ENCODE results near the gene TLR6.

The TLR6 gene

DNA sequence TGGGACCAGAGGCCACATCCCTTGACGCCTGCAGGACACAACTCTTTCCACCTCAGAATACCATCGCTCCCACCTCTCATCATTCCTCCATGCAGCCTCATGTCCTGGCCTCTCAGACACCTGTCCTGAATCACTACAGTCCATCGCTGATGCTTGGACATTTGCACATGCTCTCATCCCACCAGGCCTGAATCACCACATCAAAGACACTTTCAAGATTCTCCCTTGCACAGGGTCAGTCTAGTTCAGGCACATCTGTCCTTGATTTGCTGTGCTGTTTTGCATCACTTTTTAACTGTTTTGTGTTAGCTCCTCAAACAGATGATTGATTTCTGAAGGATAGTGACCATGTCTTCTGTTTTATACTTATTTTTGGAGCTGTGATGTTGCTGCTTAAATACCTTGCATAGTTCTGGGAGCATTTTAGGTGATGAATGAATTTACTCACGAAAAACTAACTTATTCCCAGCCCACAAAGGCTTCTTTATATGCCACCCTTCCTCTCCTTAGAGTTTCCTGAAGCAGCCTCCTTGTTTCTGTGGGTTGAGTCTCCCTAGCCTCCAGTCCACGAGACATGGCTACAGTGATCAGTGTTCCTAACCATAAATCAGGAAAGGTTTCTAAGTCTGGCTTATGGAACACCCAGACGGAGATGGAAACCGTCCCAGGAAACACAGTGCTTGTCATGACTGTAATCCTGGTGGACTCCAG, 13.6 kb upstream of the TLR6 start:
- DNase-seq = peak in 1 of 42 donors; percentile 41
- intact Hi-C loops (cut with DNase I) = no loop called here

DNA sequence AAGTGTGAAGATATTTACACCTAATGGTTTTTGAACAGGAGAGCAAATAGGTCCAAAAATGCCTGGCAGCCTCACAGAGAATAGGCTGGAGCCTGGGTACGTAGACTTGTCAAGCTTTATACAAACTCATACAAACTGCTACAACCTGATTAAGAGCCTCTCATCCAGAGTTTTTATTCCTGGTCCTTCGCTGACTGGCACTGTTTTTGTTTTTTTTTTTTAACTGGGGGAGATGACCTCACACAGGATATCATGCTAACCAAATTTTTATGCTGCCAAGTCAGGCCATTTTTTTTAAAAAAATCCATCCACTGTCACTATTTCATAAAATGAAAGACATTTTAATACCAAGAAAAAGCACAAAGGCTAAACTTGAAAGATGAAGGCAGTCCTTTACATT, 12.9 kb upstream of the TLR6 start:
- intact Hi-C loops (cut with DNase I) = no loop called here
- DNase-seq = no peak

DNA sequence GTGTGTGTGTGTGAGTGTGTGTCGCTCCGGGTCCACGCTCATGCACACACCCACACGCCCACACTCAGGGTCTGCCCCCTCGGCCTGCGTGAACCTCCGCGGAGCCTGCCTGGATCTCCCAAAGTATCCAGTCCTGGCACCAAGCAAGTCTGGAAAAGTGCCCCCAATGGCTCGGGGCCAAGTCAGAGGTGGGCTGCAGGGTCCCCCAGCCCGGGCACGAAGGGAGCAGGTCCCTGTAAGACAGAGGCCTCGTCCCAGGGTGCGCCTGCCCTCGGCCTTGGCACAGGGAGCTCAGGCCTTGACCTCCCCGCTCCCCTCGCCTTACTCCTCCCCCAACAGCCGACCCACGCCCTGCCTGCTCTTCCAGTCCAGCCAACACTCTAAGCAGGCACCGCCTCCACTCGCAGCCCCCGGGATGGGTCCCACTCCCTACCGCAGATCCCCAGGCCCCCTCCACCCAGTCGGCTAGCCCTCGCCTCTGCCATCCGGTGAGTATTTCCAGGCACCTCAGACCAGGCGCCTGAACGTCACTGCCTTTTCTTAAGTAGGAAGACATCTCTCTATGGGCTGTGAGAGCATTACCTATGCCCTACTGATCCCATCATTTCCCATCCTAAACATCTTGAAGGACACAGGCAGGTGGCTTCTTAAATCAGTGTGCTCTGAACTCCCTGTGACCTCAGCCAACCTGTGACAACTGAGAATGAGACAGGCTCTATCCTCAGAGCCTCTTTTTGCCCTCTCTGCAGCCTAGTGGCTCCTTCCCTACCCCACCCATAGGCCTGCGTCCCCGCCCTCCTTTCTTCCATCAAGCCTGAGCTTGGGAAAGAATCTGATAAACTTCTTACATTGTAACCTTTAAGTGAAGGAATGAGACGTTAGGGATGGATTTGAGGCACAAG, 11.7 kb upstream of the TLR6 start:
- intact Hi-C loops (cut with DNase I) = no loop called here
- DNase-seq = peak in 17 of 42 donors; percentile 9 to 48 (median 30)

DNA sequence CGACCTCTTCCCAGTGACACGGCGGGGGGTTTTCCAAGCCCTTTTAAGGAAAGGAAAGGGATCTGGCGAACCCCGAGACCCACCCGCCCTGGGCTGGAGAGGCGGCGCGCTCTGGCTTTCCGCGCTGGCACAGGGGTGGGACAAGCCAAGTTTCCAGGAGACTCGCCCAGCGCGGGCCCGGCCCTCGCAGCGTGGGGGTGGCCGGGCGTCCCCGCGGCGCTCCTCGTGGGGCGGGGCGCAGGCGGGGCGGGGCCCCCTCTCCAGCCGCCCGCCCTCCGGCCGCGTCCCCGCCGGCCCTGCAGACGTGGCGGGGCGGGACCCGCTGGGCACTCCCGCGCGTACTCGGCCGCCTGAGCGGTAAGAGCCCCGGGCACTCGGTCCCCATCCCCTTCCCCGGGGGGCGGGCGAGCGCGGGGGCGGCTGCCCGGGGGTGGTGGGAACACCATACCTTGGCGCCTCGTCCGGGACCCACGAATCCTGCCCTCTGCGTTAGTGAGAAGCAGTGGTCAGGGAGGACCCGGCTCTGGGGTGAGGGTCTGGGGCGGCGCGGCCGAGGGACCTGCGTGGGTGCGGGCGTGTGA, 11.0 kb upstream of the TLR6 start, which contains the start of gene FAM114A1:
Gene FAM114A1, plus strand, starts transcription at position 329 of the 581 bp plus-strand sequence. CDS start 10,273 bp downstream, outside the sequence.
- peak; percentile 41 to 90 (median 79) for DNase-seq
- intact Hi-C loops (cut with DNase I) = no loop called here

DNA sequence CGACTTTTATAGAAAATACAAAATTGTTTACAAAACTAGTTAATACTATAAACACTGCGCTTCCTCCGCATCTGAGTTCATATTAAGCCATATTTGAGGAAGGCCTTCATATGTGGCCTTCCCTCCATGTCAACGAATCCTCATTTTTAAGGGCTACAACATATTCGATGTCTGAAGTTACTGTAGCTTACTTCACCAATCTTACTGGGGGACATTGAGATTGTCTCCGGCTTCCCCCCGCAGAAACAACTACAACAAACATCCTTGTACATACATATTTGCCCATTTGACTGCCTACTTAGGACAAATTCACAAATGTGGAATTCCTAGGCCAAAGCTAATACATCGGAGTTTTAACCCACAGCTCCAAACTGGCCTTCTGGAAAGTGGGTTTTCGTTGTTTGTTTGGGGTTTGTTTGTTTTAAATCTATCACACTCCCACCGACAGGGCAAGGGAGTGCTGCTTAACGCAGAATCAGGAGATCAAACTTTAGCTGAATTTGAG, 10.4 kb upstream of the TLR6 start:
- intact Hi-C loops (cut with DNase I) = no loop called here

DNA sequence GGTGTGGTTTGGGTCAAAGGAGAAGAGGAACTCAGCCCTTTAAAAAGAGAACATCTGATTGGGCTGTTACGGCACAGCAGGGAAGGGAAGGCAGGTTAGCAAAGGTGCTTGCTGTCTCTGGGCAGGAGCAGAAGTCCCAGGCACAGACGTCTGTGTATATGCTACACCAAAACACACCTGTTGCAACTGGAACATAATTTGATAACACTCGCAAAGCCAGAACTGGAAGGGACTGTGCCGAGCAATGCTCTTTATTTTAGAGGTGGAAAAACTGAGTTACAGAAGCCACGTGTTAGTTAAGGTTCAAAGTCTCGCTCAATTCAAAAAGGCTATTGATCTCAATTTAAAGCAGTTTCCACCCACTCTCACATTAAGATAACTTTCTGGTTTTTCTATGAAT, 8.8 kb upstream of the TLR6 start:
- DNase-seq = no peak
- intact Hi-C loops (cut with DNase I) = no loop called here

More for the DNA sequence above, 10.4 kb upstream of the TLR6 start:
- DNase-seq = no peak

DNA sequence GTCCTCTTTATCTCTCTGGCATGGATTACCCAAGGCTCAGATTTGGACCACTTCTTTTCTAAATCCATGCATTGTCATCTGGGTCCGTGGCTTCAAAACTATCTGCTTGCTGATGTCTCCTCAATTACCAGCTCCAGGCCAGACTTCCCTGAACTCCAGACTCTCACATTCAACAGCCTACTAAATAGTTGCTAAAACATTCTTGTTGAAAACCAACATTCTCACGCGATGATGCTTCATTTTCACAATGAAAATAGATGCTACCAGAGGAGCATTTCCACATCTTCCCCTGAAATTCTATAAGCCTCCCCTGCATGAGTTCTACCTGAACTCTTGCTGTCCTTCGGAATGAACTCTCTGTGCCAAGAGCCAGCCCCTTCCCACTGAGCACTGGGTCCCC, 5.2 kb upstream of the TLR6 start:
- no peak for DNase-seq
- intact Hi-C loops (cut with DNase I) = no loop called here

DNA sequence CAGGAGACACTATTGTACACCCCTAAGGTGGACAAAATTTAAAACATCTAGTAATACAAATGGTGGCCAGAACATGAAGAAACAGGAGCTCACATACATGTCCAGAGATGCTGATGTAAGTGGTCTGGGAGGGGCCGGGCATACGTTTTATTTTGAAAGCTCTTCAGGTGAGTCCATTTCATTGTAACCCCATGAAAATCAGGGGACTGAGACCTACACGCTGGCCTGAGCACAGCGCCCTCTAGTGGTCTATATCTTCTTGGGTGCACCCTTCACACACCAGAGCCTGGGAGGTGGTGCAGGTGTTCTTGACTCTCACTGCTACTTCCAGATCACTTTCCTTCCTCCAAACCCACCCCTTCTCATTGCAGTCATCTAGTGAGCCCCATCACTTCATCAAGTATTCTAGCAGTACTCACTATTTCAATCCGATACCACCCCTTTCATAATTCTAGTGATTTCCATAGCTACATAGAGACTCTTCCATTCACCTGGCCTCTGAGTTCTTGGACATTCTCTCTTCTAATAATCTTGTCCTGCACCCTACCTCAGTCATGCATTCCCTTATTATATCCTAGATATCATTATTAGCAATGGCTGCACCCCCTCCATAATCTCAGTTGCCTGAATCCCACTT, 4.3 kb upstream of the TLR6 start:
- intact Hi-C loops (cut with DNase I) = no loop called here
- peak in 21 of 42 donors; percentile 13 to 78 (median 36) for DNase-seq

DNA sequence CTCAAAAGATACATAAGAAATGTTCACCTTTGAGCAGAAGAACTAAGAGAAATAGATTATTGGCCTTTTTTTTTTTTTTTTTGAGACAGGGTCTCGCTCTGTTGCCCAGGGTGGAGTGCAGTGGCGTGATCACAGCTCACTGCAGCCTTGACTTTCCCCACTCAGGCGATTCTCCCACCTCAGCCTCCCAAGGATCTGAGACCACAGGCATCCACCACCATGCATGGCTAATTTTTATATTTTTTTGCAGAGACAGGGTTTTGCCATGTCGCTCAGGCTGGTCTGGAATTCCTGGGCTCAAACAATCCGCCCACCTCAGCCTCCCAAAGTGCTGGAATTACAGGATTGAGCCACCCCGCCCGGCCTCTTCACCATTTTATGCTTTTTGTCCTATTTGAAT, 2.9 kb upstream of the TLR6 start:
- intact Hi-C loops (cut with DNase I) = loop anchor here (5.0 kb wide), 1 partner anchor 102 kb away; no protein-coding TSS in a partner anchor
- DNase-seq = no peak

DNA sequence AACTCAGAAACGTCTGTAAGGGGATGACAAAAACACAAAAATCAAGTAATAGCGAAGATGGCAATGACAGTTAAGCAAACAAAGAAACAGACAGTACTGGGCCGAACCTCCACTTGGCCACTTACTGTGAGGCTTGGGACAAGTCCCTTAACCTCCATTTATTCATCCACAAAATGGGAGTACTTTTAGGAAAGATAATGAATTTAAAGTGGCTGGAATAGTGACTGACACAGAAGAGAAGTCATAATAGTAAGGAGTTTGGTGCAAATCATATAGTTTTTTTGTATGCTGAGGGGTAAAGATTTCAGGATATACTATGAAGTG, 1.4 kb upstream of the TLR6 start:
- no peak for DNase-seq
- intact Hi-C loops (cut with DNase I) = loop anchor here (5.0 kb wide), 1 partner anchor 101 kb away; no protein-coding TSS in a partner anchor

DNA sequence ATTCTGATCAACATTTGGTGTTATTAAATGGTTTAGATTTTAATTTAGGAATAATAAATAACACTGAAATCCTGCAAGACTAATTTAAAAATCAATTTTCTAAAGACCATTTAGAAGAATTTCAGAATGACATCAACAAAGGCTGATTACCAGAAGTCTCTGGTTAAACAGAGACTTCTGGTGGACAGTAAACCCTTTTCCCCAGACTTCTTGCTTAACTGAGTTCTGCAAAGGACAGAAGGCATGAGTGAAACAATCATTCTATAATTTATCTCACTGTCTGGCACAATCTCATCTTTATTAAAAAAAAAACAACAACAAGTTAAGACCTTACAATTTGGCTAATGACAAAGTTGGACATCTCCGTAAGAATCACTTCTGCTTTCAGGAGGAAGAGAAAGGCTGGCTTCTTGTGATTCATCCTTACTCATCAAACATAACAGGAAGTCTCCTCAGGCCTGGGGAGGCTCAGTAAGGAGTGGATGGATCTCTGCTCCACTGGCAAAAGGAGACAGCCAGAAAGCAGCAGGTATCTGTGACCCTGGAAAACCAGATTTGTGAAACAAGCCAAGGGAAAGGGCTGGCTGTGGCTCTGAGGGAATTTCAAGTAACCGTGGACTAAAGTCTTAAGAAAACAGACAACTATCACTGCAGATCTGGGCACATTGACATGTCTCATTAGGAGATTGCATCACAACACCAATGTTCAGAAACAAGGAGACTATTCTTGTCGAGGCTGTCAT, 908 bp upstream of the TLR6 start:
- peak in 18 of 42 donors; percentile 14 to 67 (median 33) for DNase-seq
- intact Hi-C loops (cut with DNase I) = loop anchor here (5.0 kb wide), 1 partner anchor 100 kb away; no protein-coding TSS in a partner anchor

DNA sequence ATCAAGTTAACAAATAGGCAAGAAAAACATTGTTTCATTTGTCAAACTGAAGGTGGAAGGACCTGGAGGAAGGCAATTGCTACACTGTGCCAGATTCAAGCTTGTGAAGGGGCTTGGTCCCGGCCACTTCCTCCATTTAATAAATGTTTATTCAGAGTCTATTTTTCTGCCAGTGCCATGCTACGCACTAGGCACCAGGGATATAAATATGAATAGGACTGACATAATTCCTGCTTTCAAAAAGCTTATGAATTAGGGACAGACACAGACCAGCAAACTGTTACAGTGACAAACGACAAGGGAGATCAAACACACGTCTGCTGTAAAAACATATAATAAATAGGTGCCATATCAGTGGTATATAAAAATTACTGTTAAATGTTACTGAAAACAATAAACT, 571 bp downstream of the TLR6 start:
- DNase-seq = peak in 1 of 42 donors; percentile 10
- intact Hi-C loops (cut with DNase I) = loop anchor here (5.0 kb wide), 1 partner anchor 99 kb away; no protein-coding TSS in a partner anchor

DNA sequence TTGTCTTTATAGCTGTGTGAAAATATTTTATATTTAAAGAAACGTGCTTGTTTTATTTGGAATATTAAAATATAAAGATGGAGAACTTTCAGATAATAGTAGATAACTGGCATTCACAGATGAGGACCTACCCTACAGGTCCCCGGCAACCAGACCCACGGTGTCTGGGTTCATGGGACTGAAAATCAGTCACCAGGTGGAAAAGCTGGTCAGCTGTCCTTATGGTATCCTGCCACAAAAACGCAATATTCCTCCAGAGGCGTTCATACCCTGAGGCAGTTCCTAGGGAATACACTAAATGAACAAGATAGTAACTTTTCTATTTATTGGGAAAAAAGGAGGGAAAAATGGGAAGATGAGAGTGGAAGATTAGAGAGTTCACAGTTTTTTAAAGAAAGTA, 1.2 kb downstream of the TLR6 start:
- intact Hi-C loops (cut with DNase I) = loop anchor here (5.0 kb wide), 1 partner anchor 98 kb away; no protein-coding TSS in a partner anchor

DNA sequence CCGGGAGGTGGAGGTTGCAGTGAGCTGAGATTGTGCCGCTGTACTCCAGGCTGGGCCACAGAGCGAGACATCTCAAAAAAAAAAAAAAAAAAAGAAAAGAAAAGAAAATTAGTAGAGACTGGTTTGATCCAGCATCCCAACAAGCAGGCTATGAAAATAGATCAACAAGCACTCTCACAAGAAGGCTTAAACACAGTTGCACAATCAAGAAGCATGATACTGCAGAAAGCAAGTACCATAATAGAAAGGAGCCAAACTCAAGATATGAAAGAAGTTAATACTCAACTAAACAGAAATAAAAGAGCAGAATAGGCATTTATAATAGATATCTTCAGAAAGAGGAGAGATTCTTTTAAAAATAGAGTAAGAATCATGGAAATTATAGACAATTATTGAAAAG, 10.6 kb downstream of the TLR6 start:
- DNase-seq = no peak
- intact Hi-C loops (cut with DNase I) = no loop called here

More for the DNA sequence above, 1.2 kb downstream of the TLR6 start:
- DNase-seq = no peak

DNA sequence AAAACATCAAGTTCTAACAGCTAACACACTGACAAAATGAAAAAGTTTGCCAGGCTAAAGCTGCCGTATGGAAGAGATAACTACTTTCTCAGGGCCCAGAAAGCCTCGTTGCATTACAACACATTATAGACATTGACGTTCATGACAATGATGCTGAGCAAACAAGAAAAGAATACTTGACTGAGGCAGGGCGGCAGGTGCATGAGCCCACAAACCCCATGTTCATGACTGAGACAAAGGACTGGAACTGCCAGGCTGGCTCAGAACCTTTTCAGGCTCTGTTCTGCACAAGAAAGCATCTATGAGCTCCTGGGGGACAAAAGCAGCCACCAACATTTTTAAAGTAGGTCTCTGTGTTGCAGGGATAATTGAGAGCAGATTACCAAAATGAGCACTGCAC, 13.6 kb downstream of the TLR6 start:
- intact Hi-C loops (cut with DNase I) = no loop called here
- DNase-seq = no peak

DNA sequence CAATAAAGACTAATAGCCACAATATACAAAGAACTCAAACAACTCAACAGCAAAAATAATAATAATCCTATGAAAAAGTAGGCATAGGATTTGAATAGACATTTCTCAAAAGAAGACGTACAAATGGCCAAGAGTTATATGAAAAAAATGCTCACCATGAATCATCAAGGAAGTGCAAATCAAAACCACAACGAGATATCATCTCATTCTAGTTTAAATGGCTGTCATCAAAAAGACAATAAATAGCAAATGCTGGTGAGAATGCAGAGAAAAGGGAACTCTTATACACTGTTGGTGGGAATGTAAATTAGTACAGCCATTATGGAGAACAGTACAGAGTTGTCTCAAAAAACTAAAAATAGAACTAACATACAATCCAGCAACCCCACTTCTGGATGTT, 18.8 kb downstream of the TLR6 start:
- DNase-seq = no peak
- intact Hi-C loops (cut with DNase I) = no loop called here

DNA sequence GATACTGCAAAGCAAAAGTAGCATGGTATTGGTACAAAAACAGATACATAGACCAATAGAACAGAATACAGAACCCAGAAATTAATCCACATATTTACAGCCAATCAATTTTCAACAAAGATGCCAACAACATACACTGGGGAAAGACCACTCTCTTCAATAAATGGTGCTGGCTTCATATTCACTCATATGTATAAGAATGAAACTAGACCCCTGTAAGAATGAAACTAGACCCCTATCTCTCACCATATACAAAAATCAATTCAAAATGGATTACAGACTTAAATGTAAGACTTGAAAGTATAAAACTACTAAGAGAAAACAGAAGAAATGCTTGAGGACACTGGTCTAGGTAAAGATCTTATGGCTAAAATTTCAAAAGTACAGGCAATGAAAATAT, 19.3 kb downstream of the TLR6 start:
- no peak for DNase-seq
- intact Hi-C loops (cut with DNase I) = no loop called here

DNA sequence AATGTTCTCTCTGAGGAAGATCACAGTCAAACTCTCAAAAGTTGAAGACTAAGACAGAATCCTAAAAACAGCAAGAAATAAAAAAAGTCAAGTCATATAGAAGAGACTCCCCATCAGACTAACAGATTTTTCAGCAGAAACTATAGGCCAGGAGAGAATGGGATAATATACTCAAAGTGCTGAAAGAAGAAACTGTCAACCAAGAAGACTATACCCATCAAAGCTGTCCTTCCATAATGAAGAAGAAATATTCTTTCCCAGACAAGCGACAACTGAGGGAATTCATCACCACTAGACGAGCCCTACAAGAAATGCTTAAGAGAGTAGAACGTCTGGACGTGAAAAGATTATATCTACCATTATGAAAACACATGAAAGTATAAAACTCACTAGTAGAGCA, 22.0 kb downstream of the TLR6 start:
- intact Hi-C loops (cut with DNase I) = no loop called here
- no peak for DNase-seq
